T-helper 1 cell treated with Interleukin-12 subunit alpha and Interleukin-12 subunit beta and Interleukin-4 antibody, amounts not matched to agents 30 ng/mL and 1 ng/mL, for 36 hours (primary cell): ENCODE results near the gene HLA-DQA2. TPM values are rescaled to one million over a fixed set of nuclear protein-coding genes. Genes with fewer than 3 reads are reported as not detected.
"Not testable (repeated sequence)": the region's sequence is repeated elsewhere in the genome, so short reads cannot be mapped to it uniquely, and the experiment has no call there.

ENCODE experiments used
- intact Hi-C: fragments of 100-400 bp; cut with micrococcal nuclease; formaldehyde crosslinking; loops from one replicate; pipeline ENCODE4 v1.15.1; 2024
- total RNA-seq: library from RNA; stranded (reverse); gene quantifications from 2 replicates; pipeline ENCODE4 v1.2.3, GENCODE V29; 2022

HLA-DQA2 gene
- total RNA-seq, 1 donor from 2014 or later = 13.2 TPM

DNA sequence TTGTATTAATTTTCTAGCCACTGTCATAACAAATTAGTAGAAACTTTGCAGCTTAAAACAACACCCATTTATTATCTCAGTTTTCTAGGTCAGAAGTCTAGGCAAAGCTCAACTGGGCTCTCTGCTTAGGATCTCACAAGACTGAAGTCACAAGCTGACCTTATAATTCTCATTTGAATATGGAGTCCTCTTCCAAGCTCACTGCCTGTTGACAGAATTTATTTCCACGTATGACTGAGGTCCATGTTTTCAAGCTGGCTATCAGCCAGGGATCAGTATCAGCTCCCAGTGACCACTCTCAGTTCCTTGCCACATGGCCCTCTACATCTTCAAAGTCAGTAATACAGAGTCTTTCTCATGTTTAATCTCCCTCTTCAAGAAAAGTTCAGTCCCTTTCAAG lies 33.9 kb downstream of the HLA-DQA2 start:
- intact Hi-C loops = no loop called here

- intact Hi-C loops = no loop called here
Observed at GRCh38 chr6:32779036-32779435, 37.8 kb downstream of the HLA-DQA2 start.

GRCh38 chr6:32782923-32783322 lies 41.7 kb downstream of the HLA-DQA2 start:
- intact Hi-C loops = not testable (repeated sequence)

GRCh38 chr6:32785781-32786533 lies 44.8 kb downstream of the HLA-DQA2 start:
- intact Hi-C loops = loop anchor here (1.0 kb wide), 3 partner anchors 86 to 373 kb away; no protein-coding TSS in a partner anchor

DNA sequence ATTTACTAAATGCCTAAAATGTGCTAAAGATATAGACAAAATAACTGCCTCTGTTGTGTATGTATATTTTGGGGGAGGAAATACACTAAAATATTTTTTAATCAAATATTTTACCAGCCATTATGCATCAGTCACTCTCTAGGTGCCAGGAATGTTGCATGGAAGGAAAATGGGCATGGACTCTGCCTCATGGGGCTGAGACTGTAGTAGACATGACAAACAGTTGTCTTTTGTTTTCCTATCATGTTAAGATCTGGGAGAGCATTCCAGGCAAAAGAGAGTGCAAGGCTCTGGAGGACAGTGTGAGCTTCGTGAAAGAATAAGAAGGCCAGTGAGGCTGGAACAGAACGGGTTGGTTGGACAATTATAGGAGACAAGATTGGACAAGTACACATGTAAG lies 49.1 kb downstream of the HLA-DQA2 start:
- intact Hi-C loops = no loop called here

DNA sequence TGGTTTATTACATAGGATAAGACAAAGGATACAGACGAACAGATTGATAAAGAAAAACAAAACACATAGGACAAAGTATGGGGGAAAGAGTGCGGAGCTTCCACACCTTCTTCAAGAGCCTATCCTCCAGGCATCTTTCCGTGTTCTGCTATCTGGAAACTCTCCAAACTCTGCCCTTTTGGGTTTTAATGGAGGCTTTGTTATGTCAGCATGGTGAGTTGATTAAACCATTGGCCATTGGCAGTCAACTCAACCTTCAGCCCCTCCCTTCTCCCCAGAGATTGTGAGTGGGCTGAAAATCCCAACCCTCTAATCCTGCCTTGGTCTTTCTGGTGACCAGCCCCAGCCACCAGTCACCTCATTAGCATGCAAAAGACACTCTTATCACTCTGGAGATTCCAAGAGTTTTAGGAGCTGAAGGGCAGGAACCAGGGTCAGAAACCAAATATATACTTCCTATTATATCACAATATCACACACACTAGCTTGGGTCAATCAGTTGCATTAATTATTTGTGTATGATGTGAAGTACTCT lies 51.8 kb downstream of the HLA-DQA2 start:
- intact Hi-C loops = no loop called here

GRCh38 chr6:32794510-32794909 lies 53.3 kb downstream of the HLA-DQA2 start:
- intact Hi-C loops = no loop called here

Other genes starting within 250 kb of the HLA-DQA2 start
- 80.1 and 94.3 TPM in 2 replicates for gene HLA-DRB5, start 211.1 kb upstream of the HLA-DQA2 start, total RNA-seq
- 170 and 173 TPM in 2 replicates for gene HLA-DRB1, start 151.5 kb upstream of the HLA-DQA2 start, total RNA-seq
- gene HLA-DQA1, start 104.0 kb upstream of the HLA-DQA2 start, total RNA-seq = 89.6 and 89.7 TPM in 2 replicates
- 20.1 and 27.5 TPM in 2 replicates for gene HLA-DQB1, start 74.7 kb upstream of the HLA-DQA2 start, total RNA-seq
- gene HLA-DQB2, start 22.1 kb downstream of the HLA-DQA2 start, total RNA-seq = 7.1 and 7.7 TPM in 2 replicates
- gene HLA-DOB, start 75.6 kb downstream of the HLA-DQA2 start, total RNA-seq = 7.3 and 8.1 TPM in 2 replicates
- gene TAP2, start 97.3 kb downstream of the HLA-DQA2 start, total RNA-seq = 245 and 250 TPM in 2 replicates
- 408 and 410 TPM in 2 replicates for gene PSMB8, start 102.7 kb downstream of the HLA-DQA2 start, total RNA-seq
- 506 and 509 TPM in 2 replicates for gene TAP1, start 112.3 kb downstream of the HLA-DQA2 start, total RNA-seq
- 423 and 424 TPM in 2 replicates for gene PSMB9, start 112.8 kb downstream of the HLA-DQA2 start, total RNA-seq
- gene HLA-DMB, start 199.6 kb downstream of the HLA-DQA2 start, total RNA-seq = 15.9 and 19.2 TPM in 2 replicates
- 49.5 and 58.5 TPM in 2 replicates for gene HLA-DMA, start 211.7 kb downstream of the HLA-DQA2 start, total RNA-seq
- 313 and 336 TPM in 2 replicates for gene BRD2, start 227.2 kb downstream of the HLA-DQA2 start, total RNA-seq